ENCODE measurements around the gene REPIN1.
"Not testable (repeated sequence)": the region's sequence is repeated elsewhere in the genome, so short reads cannot be mapped to it uniquely, and the experiment has no call there.

The REPIN1 gene

DNA sequence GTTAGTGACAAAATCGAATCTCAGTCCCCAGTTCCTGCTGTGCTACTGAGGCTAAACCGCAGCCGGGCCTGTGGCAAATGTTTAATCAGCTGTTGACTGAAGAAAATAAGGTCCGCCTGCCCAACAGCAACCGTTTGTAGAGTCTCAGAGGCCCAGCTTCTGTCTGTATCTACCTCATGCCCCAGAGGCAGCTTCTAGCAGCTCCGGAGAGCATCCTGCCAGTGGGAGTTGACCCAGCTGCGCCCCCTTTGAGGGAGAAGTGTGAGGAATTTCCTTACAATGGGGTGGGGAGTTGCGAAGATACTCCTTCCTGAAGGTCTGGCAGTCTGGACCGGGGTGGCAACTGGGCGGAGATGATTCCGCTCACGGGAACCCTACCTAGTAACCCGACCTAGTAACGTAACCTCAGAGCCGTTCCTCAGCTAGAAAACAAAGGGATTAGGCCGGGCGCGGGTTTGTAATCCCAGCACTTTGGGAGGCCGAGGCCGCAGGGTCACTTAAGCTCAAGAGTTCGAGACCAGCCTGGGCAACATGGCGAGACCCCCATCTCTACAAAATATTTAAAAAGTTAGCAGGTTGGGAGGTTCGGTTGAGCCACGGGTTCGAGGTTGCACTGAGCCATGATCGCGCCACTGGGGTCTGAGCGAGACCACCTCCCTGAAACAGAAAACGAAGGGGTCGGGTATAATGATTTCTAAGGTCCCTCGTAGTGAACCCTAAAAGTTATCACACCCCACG lies 9.7 kb downstream of the REPIN1 start:
- DNase-seq: peak; percentile 85

GRCh38 chr7:150378853-150379440 lies 10.3 kb downstream of the REPIN1 start, which contains the start of gene ZNF775:
TSS of gene ZNF775 (plus strand) at chr7:150379330. CDS start at chr7:150388471, 9,141 bp downstream.
- peak; percentile 92 for DNase-seq

DNA sequence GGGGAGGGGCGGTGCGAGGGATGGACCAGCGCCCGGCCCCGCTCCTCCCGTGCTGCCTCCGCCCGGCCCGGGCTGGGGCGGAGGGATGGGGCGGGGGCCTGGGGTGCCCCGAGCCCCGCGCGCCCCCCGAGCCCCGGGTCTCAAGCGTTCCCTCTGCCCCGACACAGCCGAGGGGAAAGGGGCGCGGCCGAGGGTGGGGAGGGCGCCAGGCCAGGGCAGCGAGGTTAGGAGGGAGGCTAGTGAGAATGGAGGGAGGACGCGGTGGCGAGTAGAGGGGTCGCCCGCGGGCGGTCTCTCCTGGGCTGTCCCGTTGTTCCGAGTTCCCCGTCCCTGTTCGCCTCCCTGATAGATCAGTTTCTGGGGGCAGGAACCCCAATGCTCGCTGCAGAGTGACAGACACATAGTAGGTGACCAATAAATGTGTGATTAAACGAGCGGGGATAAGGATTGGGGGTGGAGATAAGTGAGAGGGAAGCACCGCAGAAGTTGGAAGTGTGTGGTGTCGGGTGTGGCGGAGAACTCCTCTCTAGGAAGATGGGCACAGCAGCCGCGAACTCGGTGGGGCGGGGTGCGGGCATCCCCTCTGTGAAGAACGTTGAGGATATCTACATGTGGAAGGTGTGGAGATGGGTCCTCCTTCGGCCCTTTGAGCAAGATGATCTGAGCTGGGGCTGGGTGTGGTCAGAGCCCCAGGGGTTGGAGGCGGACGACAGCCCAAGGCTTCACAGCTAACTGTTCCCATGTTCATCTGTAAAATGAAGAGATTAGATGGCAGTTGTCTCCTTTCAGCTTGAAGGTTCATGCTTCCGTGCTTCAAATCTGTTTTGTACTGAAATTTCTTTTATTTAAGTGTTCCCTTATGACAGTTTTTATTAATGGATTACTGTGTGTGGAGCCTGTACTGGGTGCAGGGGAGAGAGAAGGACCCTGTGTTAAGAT lies 11.1 kb downstream of the REPIN1 start:
- no peak for DNase-seq

GRCh38 chr7:150380463-150380862 lies 11.8 kb downstream of the REPIN1 start:
- DNase-seq: no peak

DNA sequence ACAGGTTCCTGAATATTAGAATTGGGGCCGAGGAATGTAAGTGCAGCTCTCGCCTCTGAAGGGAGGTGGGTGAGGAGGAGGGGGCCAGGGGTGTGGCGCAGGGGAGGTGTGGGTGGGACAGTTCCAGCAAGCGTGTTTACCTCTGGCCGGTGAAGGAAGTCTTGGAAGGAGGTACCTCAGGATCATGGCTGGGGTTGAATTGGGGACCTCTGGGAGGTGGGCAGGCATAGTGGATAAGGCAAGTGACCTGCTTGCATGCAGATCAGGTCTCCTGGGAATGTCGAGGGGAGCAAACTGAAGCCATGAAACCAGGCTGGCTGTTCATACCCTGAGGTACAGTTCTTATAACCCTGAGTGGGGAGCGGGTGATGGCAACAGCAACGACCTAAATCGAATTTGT lies 12.5 kb downstream of the REPIN1 start:
- no peak for DNase-seq

DNA sequence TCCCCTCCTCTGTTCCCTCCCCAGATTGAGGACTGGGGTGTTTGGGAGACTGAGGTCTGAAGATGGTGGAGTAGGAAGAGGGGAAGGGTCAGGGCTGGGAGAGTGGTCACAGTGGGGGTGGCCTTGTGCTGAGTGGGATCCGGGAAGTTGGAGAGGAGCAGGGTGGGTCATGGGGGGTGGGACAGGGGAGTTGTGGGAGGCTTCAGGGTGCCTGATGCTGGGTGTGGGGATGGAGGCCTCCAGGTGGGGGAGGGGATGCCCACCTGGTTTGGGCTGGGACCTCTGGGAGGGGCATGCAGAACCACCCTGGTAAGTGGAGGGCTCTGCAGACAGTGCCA lies 13.1 kb downstream of the REPIN1 start:
- DNase-seq: no peak

DNA sequence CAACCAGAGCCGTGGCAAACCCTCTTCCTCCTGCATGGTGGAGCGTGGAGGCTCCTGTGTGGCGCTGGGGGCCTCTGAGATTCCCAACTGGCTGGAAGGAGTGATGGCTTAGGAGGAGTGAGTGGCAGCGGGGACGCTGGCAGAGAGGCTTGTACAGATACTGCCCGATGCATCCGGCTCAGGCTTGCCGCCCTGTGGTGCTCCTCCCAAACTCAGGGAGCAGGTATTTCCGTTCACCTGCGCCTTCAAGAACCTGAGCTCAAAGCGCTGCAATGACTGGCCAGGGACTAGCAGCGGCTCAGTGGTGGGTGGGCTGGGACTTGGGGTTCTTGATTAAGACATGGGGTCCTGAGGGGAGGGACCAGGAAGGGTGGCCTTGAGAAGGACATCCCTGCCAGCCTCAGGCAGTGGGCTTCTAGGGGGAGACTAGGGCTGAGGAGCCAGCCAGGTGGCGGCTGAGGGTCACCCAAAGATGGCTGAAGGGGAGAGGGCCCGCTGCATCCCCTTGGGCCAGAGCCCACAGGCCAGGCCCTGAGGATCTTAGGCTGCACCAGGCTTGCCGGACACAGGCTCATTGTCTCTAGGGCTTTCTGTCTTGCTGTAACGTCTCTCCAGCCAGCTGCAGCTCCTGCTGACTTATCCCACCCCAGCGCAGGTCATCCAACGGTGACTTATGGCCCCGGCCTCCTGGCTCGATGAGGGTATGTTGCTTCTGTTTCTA lies 13.7 kb downstream of the REPIN1 start:
- DNase-seq: no peak

- no peak for DNase-seq
These were observed 14.2 kb downstream of the REPIN1 start for GRCh38 chr7:150382844-150383225.

GRCh38 chr7:150383710-150384397 lies 15.2 kb downstream of the REPIN1 start:
- DNase-seq: peak; percentile 69

GRCh38 chr7:150384406-150385301 lies 16.0 kb downstream of the REPIN1 start:
- no peak for DNase-seq

- no peak for DNase-seq
These were observed 16.7 kb downstream of the REPIN1 start for GRCh38 chr7:150385302-150385723.

DNA sequence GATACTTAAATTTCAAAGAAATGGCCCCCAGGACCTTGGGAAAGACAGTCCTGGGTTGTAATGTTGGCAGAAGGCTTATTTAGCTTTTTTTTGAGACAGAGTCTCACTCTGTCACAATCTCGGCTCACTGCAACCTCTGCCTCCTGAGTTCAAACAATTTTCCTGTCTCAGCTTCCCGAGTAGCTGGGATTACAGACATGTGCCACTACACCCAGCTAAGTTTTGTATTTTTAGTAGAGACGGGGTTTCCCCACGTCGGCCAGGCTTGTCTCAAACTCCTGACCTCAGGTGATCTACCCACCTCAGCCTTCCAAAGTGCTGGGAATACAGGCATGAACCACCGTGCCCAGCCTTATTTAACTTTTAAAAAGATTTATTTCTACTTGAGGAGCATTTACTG lies 17.3 kb downstream of the REPIN1 start:
- DNase-seq: not testable (repeated sequence)

DNA sequence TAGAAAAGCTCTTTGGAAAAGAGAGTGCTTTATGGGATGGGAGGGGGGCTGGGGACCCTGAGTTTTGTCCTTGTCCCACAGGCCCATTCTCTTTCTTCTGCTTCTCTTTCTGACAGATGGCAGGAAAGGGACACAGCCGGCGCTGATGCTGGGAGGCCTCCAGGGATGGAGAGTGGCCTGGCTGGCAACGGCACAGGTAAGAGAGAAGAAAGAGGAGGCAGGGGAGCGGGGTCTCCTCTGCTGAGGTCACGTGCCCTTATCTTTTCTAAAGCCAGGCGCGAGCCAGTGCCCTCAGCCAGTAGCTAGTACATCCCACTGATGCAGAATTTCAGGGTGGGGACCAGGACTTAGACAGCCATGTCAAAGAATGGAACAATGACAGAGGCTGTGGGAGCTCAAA lies 19.7 kb downstream of the REPIN1 start:
- DNase-seq: no peak

- DNase-seq: no peak
These were observed 20.3 kb downstream of the REPIN1 start for GRCh38 chr7:150388709-150389531.

- DNase-seq: no peak
These were observed 20.9 kb downstream of the REPIN1 start for GRCh38 chr7:150389532-150389816.

DNA sequence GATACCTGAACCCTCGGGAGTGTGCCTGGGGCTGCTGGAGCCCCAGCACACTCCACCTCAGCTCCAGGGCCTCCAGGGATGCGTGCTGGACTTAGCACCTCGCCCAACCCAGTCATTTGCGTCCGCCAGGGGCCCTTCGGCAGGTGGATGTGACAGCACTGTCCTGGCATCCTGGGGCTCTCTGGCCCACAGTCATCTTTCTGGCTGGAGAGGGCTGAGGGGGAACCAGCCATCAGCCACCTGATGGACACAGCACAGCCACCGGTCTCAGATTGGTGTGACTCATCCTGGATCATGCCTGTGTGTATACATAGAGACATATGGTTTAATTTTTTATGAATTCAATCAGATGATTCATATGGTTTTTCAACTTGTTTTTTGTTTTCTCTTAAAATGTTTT lies 21.6 kb downstream of the REPIN1 start:
- DNase-seq: no peak

DNA sequence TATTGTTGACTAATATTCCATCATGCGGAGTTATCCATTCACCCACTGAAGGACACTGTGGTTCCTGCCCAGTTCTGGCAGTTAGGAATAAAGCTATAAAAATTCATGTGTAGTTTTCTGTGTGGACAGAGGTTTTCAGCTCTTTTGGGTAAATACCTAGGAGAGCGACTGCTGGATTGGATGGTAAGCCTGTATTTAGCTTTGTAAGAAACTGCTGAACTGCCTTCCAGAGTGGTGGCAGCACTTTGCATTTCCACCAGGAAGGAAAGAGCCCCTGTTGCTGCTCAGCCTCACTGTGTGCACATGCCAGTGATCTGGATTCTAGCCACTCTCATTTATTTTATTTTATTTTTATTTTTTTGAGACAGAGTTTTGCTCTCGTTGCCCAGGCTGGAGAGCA lies 24.7 kb downstream of the REPIN1 start:
- DNase-seq: no peak

- no peak for DNase-seq
These were observed 27.8 kb downstream of the REPIN1 start for GRCh38 chr7:150396426-150396825.

DNA sequence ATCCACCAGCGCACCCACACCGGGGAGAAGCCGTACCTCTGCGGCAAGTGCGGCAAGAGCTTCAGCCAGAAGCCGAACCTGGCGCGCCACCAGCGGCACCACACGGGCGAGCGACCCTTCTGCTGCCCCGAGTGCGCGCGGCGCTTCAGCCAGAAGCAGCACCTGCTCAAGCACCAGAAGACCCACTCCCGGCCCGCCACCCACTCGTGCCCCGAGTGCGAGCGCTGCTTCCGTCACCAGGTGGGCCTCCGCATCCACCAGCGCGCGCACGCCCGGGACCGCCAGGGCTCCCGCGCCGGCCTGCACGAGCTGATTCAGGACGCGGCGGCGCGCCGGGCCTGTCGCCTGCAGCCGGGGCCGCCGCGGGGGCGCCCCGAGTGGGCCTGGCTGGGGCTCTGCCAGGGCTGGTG lies 28.2 kb downstream of the REPIN1 start:
- no peak for DNase-seq

DNA sequence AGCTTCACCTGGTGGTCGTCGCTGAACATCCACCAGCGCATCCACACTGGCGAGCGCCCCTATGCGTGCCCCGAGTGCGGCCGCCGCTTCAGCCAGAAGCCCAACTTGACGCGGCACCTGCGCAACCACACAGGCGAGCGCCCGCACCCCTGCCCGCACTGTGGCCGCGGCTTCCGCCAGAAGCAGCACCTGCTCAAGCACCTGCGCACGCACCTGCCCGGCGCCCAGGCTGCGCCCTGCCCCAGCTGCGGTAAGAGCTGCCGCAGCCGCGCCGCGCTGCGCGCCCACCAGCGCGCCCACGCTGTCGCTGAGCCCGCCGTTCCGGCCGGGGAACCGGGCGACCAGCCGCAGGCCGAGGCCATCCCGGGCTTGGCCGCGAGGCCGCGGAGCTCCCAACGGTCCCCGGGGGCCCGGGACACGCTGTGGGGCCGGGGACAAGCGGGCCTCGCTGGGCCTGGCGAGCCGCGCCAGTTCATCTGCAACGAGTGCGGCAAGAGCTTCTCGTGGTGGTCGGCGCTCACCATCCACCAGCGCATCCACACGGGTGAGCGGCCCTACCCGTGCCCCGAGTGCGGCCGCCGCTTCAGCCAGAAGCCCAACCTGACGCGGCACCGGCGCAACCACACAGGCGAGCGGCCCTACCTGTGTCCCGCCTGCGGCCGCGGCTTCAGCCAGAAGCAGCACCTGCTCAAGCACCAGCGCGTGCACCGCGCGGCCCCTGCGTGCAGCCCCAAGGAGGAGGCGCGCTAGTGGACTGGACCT lies 28.9 kb downstream of the REPIN1 start:
- no peak for DNase-seq
